K562 (cell line): ENCODE data around the gene PLEKHN1. TPM values are rescaled to one million over a fixed set of nuclear protein-coding genes. Genes with fewer than 3 reads are reported as not detected.

Experiments
- ATAC-seq: fragments of 200-7000 bp; cut with Tn5 transposase; 3 replicates; pipeline ENCODE4 v1.9.1; 2020; ENCODE audit warnings: moderate library complexity
- BruUV-seq: library from RNA; stranded (reverse); fragments of 400-500 nt; replicated peaks from 2 replicates; lab custom pipeline; 2021; lab: Mats Ljungman, UMichigan
- CTCF ChIA-PET: fragments of 300-600 bp; formaldehyde crosslinking; extraction: SDS; loops from one replicate; lab custom pipeline; 2021; ENCODE audit warnings: low intra/inter-chr PET ratio; lab: Yijun Ruan, JAX
- POLR2A ChIA-PET: fragments of 300-600, 350-650 bp; sonication (Branson Sonifier 250); formaldehyde crosslinking; extraction: SDS; loops from one replicate; lab custom pipeline; 2021; ENCODE audit warnings: antibody characterized with exemption, inconsistent platforms; lab: Yijun Ruan, JAX
- DNase-seq, 4 experiments: peaks; one replicate each; pipeline versions ENCODE4 v3.0.0 to v3.0.0-alpha.2; 2011 to 2018; ENCODE audit warnings: low spot score in 3 of 4, mixed read lengths in 3 of 4; ENCODE audit errors: extremely low read depth in 1 of 4
- FAIRE-seq: peaks from 2 replicates; lab custom pipeline; 2011; peaks lifted over from hg19 to GRCh38; lab: Jason Lieb, UNC
- H2AFZ ChIP-seq: 2 replicates; pipeline ENCODE4 v1.6.0; 2011; ENCODE audit warnings: low read depth, low read length, control low read depth, inconsistent platforms
- H3K27ac ChIP-seq: fragments of 200-600 bp; 3 replicates; pipeline ENCODE4 v1.8.0; 2011; ENCODE audit warnings: low read depth, mild to moderate bottlenecking, control low read depth, inconsistent platforms, low read length, moderate library complexity, mixed read lengths; ENCODE audit errors: extremely low read depth
- H3K27me3 ChIP-seq, 2 experiments: fragments of 300-600 bp in 1 of 2; 2 replicates in 1 of 2; 3 replicates in 1 of 2; pipeline versions ENCODE4 v1.6.0 to v1.8.0; 2011; ENCODE audit warnings: inconsistent platforms in 2 of 2, low read length in 2 of 2, mild to moderate bottlenecking in 1 of 2, mixed read lengths in 1 of 2, moderate library complexity in 1 of 2; ENCODE audit not compliant: control insufficient read depth in 2 of 2, insufficient read depth in 2 of 2
- H3K36me3 ChIP-seq: fragments of 300-600 bp; 3 replicates; pipeline ENCODE4 v1.8.0; 2011; ENCODE audit warnings: mild to moderate bottlenecking, low read length, inconsistent platforms; ENCODE audit not compliant: control insufficient read depth, insufficient read depth
- H3K4me1 ChIP-seq, 2 experiments: fragments of 200-600 bp in 1 of 2; replicated peaks in 1 of 2; 2 replicates in 1 of 2; 3 replicates in 1 of 2; pipeline versions ENCODE4 v1.5.1 to v1.8.0; 2011; ENCODE audit warnings: inconsistent platforms in 2 of 2, low read length in 2 of 2, mild to moderate bottlenecking in 1 of 2, mixed read lengths in 1 of 2, moderate library complexity in 1 of 2; ENCODE audit not compliant: control insufficient read depth in 2 of 2, insufficient read depth in 2 of 2
- H3K4me2 ChIP-seq: 2 replicates; pipeline ENCODE4 v1.6.1; 2011; ENCODE audit warnings: low read length, control low read depth, inconsistent platforms, mixed read lengths; ENCODE audit not compliant: insufficient read depth
- H3K4me3 ChIP-seq: fragments of 200-600 bp; sonication (generic), shearing (Covaris generic); 2 replicates; pipeline ENCODE4 v1.5.1; 2016; ENCODE audit warnings: control low read depth, inconsistent platforms
- H3K79me2 ChIP-seq: fragments of 200-600 bp; 3 replicates; pipeline ENCODE4 v1.8.0; 2011; ENCODE audit warnings: low read length, inconsistent platforms; ENCODE audit not compliant: control insufficient read depth, insufficient read depth
- H3K9ac ChIP-seq, 2 experiments: 2 replicates each; pipeline versions ENCODE4 v1.6.0 to v1.6.1; 2011; ENCODE audit warnings: low read depth in 2 of 2, low read length in 2 of 2, control low read depth in 1 of 2, inconsistent platforms in 1 of 2, mild to moderate bottlenecking in 1 of 2, mixed read lengths in 1 of 2; ENCODE audit not compliant: insufficient read depth in 1 of 2
- H3K9me1 ChIP-seq: one replicate; pipeline ENCODE4 v1.6.0; 2011; ENCODE audit warnings: inconsistent platforms, mild to moderate bottlenecking, low read length, moderate library complexity; ENCODE audit not compliant: control insufficient read depth, insufficient read depth
- H3K9me3 ChIP-seq: replicated peaks from 2 replicates; pipeline ENCODE4 v1.5.1; 2011; ENCODE audit warnings: low read depth, low read length, inconsistent platforms; ENCODE audit not compliant: control insufficient read depth, insufficient read depth
- H4K20me1 ChIP-seq: replicated peaks from 2 replicates; pipeline ENCODE4 v1.6.1; 2011; ENCODE audit warnings: low read length, inconsistent platforms, mixed read lengths; ENCODE audit not compliant: control insufficient read depth, insufficient read depth
- ARID4B ChIP-seq: sonication (generic); formaldehyde crosslinking; IDR thresholded peaks from 2 replicates; pipeline ENCODE4 v1.8.0; 2022; ENCODE audit warnings: mild to moderate bottlenecking, missing genetic modification reagents
- CSDE1 ChIP-seq, 2 experiments: fragments of 450-650 bp; IDR thresholded peaks; 2 replicates each; pipeline ENCODE4 v1.6.1; 2016; ENCODE audit warnings: mild to moderate bottlenecking in 1 of 2
- ELF4 ChIP-seq: fragments of 450-650 bp; formaldehyde crosslinking; IDR thresholded peaks from 2 replicates; pipeline ENCODE4 v1.4.0; 2022; ENCODE audit warnings: missing genetic modification characterization
- HDAC3 ChIP-seq: fragments of 450-650 bp; IDR thresholded peaks from 2 replicates; pipeline ENCODE4 v1.6.1; 2018; ENCODE audit warnings: borderline replicate concordance, mild to moderate bottlenecking, moderate library complexity; ENCODE audit not compliant: partially characterized antibody
- HMG20A ChIP-seq: fragments of 450-650 bp; formaldehyde crosslinking; conservative IDR thresholded peaks from 2 replicates; pipeline ENCODE4 v1.4.0; 2020; ENCODE audit warnings: mild to moderate bottlenecking, mixed read lengths
- KDM1A ChIP-seq, 2 experiments: fragments of 450-650 bp; IDR thresholded peaks; 2 replicates each; pipeline ENCODE4 v1.6.1; 2016; ENCODE audit warnings: mild to moderate bottlenecking in 2 of 2
- MTF1 ChIP-seq: fragments of 250-450 bp; sonication (Bioruptor Pico); IDR thresholded peaks from 2 replicates; pipeline ENCODE4 v1.9.0; 2021; ENCODE audit warnings: moderate library complexity, mild to moderate bottlenecking, inconsistent platforms, borderline replicate concordance
- NR4A1 ChIP-seq, 2 experiments: fragments of 250-450 bp in 1 of 2; fragments of 450-650 bp in 1 of 2; sonication (Bioruptor Pico) in 1 of 2; IDR thresholded peaks; 2 replicates each; pipeline versions ENCODE4 v1.4.0 to v1.6.1; 2016 to 2020; ENCODE audit warnings: mild to moderate bottlenecking in 2 of 2, missing compliant biosample characterization in 1 of 2, missing genetic modification characterization in 1 of 2, moderate library complexity in 1 of 2
- RFX5 ChIP-seq: IDR thresholded peaks from 2 replicates; pipeline ENCODE4 v1.6.1; 2011; ENCODE audit warnings: low read depth, mild to moderate bottlenecking, improper control_type of control experiment, low read length
- SMARCA5 ChIP-seq: fragments of 450-650 bp; IDR thresholded peaks from 2 replicates; pipeline ENCODE4 v1.6.1; 2016
- ZFP36 ChIP-seq: fragments of 150-350 bp; IDR thresholded peaks from 2 replicates; pipeline ENCODE4 v1.6.1; 2018; ENCODE audit warnings: low read length, low read depth; ENCODE audit not compliant: partially characterized antibody
- ZNF174 ChIP-seq: fragments of 250-450 bp; sonication (Bioruptor Pico); IDR thresholded peaks from 2 replicates; pipeline ENCODE4 v1.4.0; 2020; ENCODE audit warnings: mild to moderate bottlenecking
- ZNF511 ChIP-seq: sonication (generic); formaldehyde crosslinking; IDR thresholded peaks from 2 replicates; pipeline ENCODE4 v1.8.0; 2022; ENCODE audit warnings: mild to moderate bottlenecking, missing genetic modification reagents
- ZNF57 ChIP-seq: fragments of 450-650 bp; formaldehyde crosslinking; IDR thresholded peaks from 2 replicates; pipeline ENCODE4 v1.4.0; 2020; ENCODE audit warnings: mild to moderate bottlenecking, moderate library complexity
- WGBS: fragments of 100-300 bp; shearing (Covaris generic); methylation state at CpG from one replicate; pipeline ENCODE4 v1.1.6; 2016; ENCODE audit warnings: low coverage, mixed read lengths; ENCODE audit not compliant: insufficient coverage; ENCODE audit errors: missing lambda C conversion rate; 5-methylcytosine and 5-hydroxymethylcytosine counted together
- in situ Hi-C: fragments of 300-500 bp; cut with MboI; formaldehyde crosslinking; loops from 4 replicates; pipeline ENCODE4 v1.15.0; 2018; ENCODE audit warnings: inconsistent platforms, mixed read lengths
- intact Hi-C: fragments of 100-400 bp; cut with micrococcal nuclease; formaldehyde crosslinking; loops from 2 replicates; pipeline ENCODE4 v1.14.2; 2022
- polyA plus RNA-seq, 8 experiments: library from polyadenylated mRNA; depleted of rRNA in 4 of 8; stranded (reverse) in 5 of 8; unstranded in 3 of 8; fragments of >200 nt; fragmentation: Nextera tagmentation in 2 of 8; fragmentation: Illumina TruSeq in 1 of 8; extraction: Ambion mirVana in 2 of 8; extraction: Trizol in 1 of 8; gene quantifications; 2 replicates each; pipeline versions ENCODE4 v1.2.1 to v1.2.3, GENCODE V29; 2011 to 2014; ENCODE audit warnings: inconsistent platforms in 1 of 8, missing spikeins in 1 of 8
- total RNA-seq, 7 experiments: library from RNA; depleted of rRNA in 6 of 7; stranded (reverse); fragments of >200 nt in 6 of 7; fragmentation: Illumina TruSeq in 2 of 7; extraction: Trizol in 2 of 7; gene quantifications; 2 replicates each; pipeline versions ENCODE4 v1.2.1 to v1.2.3, GENCODE V29; 2011 to 2021; ENCODE audit warnings: low replicate concordance in 1 of 7

The PLEKHN1 gene
- total and polyA plus RNA-seq, 9 of the 15 experiments (the other 6 are each of a cell fraction or from before 2014, with no cell fraction given) = 0.07 to 1.5 (median 0.13) TPM; not detected in 2

GRCh38 chr1:1013105-1013921 lies 47.0 kb downstream of the PLEKHN1 start, which contains the start of gene ISG15:
Gene ISG15, plus strand, starts transcription at chr1:1013497. Its CDS starts 77 bp downstream, at chr1:1013574.
- ChIA-PET CTCF (no interaction called here), POLR2A (interaction anchor here (1.0 to 2.3 kb wide), 6 partner anchors 9 to 49 kb away, joined by 4 to 16 read pairs (median 5); no protein-coding TSS in a partner anchor)
- no peaks in the 10 kb centered on the region for H3K9me1 ChIP-seq
- in situ Hi-C loops = no loop called here
- H3K9me3 ChIP-seq = no peaks in the 10 kb centered on the region
- BruUV-seq = TSS peak; percentile 91
- H3K4me1 ChIP-seq = peaks cover 12 to 30% of the 10 kb centered on the region in 2 experiments
- H3K27ac ChIP-seq = peak within 1 kb of the TSS; percentile 83
- no peaks in the 10 kb centered on the region for H3K36me3 ChIP-seq
- H2AFZ ChIP-seq = peak within 1 kb of the TSS; percentile 96
- 2% methylated on average over 24 of the region's 30 CpGs for WGBS
- intact Hi-C loops = no loop called here
- FAIRE-seq (peak; percentile 96), ATAC-seq (peak; percentile 94), DNase-seq (peak; percentile 58 to 91 (median 68))
- peak within 1 kb of the TSS; percentile 50 for H3K4me3 ChIP-seq
- peak within 1 kb of the TSS; percentile 70 to 95 for H3K9ac ChIP-seq
- H3K4me2 ChIP-seq = peak within 1 kb of the TSS; percentile 96
- H4K20me1 ChIP-seq = no peaks in the 10 kb centered on the region
- H3K79me2 ChIP-seq = no peaks in the 10 kb centered on the region
- H3K27me3 ChIP-seq = no peaks in the 10 kb centered on the region
- no peak for TF ChIP-seq SMARCA5
- TF ChIP-seq ZFP36 = peak; percentile 19
- no peak for TF ChIP-seq MTF1
- no peak for TF ChIP-seq ZNF174 (CRISPR knock-in tag)
- TF ChIP-seq ARID4B (CRISPR knock-in tag) = peak; percentile 97
- no peak for TF ChIP-seq ZNF57 (CRISPR knock-in tag)
- TF ChIP-seq HMG20A (CRISPR knock-in tag) = no peak
- TF ChIP-seq CSDE1 (IDR thresholded peaks at IDR 0.05) = no peak
- TF ChIP-seq HDAC3 = no peak
- TF ChIP-seq NR4A1 (CRISPR knock-in tag; IDR thresholded peaks at IDR 0.05) = no peak
- TF ChIP-seq NR4A1 (tag; IDR thresholded peaks at IDR 0.05) = no peak; the same call in 1 of the 2 replicates
- TF ChIP-seq RFX5 = no peak
- TF ChIP-seq KDM1A (IDR thresholded peaks at IDR 0.05) = no peak
- no peak for TF ChIP-seq ZNF511 (CRISPR knock-in tag)
- no peak for TF ChIP-seq ELF4 (CRISPR knock-in tag)
